Fibroblast of upper back skin (primary cell): ENCODE results near the gene MACC1.
A peak's percentile ranks its signal among the peaks of the same experiment; 100 is the strongest.
"Not testable (repeated sequence)": the region's sequence is repeated elsewhere in the genome, so short reads cannot be mapped to it uniquely, and the experiment has no call there.

Experiments used
- DNase-seq: peaks from one replicate; pipeline ENCODE4 v3.0.0-alpha.2; 2013

MACC1 gene

DNA sequence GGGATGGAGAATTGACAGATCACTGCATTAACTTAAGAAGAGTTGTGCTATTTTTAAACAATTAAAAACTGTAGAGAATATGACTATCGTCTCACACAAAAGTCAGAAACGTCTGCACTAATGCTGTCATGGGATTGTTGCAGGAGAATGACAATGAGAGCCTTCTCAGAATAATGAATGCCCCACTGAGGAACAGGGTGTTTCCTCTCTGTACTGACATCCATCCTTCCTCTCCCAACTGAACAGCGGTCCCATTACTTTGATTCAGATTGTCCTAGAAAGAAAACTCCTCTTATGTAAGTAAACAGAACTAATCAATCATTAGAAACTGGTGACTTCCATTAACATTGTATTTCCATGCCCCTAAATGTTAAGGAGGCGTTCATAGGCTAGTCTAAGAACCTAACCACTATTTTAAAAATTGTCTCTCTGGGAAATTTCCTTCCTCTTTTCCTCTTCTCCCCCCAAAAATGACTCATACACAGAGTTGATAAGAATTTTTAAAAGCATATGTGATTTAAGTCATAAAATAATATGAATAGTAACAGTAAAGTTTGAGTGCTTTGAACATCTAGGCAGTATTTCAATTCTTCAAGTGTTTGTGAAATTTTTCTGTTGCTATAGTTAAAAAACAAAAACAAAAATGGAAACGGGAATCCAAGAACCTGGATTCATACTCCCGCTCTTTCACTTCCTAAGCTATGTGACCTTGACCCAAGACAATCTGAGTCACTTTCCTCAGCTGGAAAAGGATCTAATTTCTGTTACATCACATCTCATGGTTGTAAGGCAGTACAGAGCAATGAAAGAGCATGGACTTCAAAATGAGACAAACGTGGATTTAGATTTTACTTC, 12.7 kb upstream of the MACC1 start:
- DNase-seq = peak; percentile 79

- no peak for DNase-seq
These were observed 11.9 kb upstream of the MACC1 start for GRCh38 chr7:20229081-20229480.

DNA sequence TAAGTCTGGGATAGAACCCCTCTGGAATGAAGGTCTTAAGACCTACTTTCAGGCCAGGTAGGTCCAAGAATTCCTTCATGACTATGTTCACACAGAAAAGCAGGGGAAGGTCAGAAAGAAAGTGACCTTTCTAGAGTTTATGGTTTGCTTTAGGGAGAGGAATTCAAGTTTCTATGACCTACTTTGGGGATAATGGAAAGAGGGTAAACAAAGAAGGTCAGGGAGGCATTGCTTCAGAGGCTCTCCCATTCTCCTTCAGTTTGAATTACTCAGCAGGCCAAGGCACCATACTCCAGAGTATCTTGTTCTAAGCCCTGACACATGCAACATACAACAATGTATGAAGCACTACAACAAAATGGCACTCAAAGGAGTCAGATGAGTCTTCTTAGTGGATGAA, 11.5 kb upstream of the MACC1 start:
- no peak for DNase-seq

- DNase-seq = no peak
These were observed 10.2 kb upstream of the MACC1 start for GRCh38 chr7:20227291-20227795.

DNA sequence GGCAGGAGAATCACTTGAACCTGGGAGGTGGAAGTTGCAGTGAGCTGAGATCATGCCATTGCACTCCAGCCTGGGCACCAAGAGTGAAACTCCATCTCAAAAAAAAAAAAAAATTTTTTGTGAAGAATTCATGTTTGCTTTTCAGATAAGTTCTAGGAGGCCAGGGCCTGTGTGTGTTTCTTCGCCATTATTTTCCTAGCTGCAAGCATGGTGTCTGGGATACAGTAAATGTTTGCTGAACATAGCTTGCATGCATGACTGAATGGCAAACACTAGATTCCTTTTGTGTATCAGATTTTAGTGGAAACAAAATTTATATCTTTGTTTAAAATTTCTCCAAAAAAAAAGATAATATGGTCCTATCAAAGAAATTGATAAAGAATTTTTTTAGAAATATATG, 9.7 kb upstream of the MACC1 start:
- DNase-seq = no peak

GRCh38 chr7:20225384-20225783, 8.2 kb upstream of the MACC1 start:
- DNase-seq = no peak

DNA sequence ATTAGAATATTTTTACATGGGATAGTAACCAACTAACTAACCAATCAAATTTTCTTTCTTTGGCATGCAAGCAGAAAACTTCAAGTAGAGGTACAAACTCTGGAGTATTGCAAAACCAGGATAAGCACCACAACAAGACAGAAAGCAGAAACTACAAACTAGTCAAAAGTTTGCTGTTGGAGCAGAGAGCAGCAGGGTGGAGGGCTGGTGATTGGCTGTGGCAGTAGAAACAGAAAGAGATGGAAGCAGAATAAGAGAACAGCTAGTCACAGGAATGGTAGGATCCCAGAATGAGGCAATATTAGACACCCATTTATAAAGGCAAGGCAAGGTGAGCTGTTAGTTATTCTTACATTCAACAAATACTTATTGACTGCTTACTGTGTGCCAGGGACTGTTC, 6.8 kb upstream of the MACC1 start:
- DNase-seq = no peak

- peak; percentile 79 for DNase-seq
These were observed 6.2 kb upstream of the MACC1 start for GRCh38 chr7:20223356-20223755.

DNA sequence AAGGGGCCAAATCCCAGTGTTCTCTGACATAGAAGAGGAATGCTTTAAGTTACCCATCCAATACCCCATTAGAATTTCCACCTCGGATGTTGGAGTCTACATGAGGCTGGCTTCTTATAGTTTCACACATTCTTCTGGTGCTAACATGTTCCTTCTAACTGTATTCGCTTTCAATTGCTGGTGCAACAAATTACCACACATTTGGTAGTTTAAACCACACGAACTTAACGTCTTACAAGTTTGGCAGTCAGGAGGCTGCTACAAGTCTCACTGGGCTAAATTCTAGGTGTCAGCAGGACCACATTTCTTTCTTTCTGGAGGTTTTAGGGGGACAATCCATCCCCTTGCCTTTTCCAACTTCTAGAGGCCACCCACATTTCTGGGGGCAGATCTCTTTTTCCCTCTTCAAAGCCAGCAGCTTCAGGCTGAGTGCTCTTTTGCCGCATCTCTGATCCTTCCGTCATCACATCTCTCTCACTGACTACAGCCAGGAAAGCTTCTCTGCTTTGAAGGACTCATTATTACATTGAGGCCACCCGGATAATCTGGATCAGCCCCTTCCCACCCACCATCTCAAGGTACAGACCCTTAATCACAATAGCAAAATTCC, 5.1 kb upstream of the MACC1 start:
- DNase-seq = no peak

DNA sequence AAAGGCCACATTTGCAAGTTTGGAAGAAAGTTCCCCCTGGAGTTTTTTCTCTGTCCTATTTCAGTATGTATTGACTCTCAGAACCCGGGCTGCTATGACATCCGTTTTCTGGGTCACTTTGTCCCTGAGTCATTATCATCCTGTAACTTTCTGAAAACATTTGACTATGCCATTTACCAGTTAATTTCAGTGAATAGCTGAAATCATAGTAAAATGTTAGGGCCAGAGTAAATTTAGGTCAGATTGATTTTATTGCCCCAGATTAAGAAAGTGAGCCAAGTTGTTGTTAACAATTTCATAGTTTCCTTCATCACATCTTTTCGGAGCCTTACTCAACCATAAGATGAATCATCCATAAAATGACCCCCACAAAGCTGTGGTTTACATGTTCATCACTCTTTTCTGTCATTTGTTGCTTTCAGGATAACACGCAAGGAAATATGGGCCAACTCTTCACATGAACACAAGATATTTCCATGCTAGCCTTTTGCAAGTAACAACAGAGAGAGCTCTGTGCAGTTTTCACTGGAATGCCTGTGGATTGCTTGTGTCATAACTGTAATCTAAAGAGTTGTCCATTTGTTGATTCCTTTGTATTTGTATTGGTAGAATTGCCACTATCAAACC, 3.9 kb upstream of the MACC1 start:
- DNase-seq = peak; percentile 99

- DNase-seq = no peak
These were observed 3.1 kb upstream of the MACC1 start for GRCh38 chr7:20220293-20220761.

DNA sequence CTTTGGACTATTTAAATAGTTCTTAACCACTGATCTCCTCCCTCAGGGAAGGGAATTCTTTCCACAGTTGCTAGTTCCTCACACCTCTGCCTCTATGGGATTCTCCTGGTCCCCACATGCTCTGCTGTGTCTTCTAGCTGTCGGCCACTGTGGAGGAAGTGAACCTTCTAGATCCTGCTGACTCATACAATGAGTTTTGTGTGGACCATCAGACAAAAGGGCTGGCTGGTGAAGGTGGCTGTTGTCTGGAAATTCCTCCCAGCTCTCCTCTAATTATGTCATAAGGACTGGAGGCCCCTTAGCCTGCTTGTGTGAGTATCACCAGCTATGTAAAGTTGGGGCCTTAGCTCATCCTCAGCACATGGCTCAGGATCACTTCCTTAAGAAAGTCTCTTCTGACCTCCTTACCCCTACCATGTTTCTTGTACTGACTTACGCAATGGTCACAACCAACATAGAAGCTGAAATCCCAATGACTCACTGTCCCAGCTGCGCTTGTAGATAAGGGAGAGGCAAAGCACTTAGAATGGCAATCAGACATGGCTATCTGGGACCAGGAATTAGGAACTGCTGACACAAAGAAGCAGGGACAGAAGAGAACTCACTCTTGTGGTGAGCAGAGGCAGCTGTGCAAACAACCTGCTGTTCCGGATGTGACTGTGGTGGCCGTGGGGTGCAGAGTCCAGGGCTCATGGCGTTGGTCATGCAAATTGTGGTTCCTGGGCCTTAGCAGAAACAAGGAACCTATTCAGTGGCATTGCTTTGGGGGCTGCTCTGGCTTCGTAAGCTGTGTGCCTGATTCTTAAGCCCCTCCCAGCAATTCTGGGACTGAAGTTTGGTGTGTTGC, 2.5 kb upstream of the MACC1 start:
- DNase-seq = peak; percentile 80

DNA sequence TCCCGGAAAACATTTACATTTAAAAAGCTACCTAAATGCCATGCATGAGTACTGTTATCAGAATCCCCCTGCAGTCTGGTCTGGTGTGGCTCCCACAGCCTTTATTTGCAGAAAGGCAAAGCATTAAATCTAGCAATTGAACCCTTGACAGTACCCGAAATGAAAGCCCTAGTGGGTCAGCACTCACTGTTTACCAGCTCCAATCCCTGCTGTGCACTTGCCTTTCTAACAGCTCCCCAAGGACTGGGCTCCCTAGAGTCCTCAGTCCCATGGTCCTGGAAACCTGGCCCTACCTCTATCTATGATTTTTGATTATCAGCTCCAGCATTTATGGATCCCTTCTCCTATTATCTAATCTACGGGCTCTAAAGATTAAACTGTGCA, 1.9 kb upstream of the MACC1 start:
- DNase-seq = no peak

DNA sequence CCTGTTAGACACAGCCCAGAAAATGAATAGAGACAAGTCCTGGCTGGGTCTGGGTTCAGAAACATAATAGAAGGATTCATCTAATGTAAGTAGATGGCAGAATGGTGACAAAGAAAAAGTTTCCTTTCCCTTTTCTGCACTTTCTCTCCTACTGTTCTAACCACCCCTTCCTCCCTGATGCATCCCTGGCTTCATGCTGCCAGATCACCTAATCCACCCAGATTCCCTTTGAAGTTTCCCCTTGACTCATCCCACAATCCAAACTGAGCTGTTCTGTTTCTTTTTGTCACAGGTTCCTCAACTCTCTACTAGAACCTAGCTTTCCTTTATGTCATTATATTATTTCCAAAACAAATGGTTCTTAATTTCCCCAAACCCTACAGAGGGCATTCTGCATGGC, 1.1 kb upstream of the MACC1 start:
- no peak for DNase-seq

DNA sequence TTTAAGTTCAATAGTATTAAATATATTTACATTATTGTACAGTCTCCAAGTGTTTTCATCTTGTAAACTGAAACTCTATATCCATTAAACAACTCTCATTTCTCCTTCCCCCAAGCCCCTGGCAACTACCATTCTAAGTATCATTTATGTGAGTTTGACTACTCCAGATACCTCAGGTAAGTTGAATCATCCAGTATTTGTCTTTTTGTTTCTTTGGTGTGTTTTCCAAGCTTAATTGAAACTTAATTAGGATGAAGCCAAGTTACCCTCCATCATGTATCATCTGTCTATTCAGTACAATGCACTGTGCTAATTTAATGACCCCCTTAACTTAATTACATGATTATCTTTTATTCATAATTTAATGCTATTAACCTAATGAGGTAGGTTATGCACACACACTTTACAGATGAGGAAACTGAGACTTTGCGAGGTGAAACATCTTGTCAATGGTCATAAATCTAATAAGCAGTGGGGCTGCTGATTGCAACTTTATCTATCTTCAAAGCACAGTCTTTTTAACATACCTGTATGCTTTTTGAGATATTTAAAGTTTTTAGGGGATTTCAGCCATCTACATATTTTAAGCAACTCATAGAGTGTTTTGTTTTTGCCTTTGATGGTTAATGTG, 663 bp downstream of the MACC1 start:
- DNase-seq = no peak

- DNase-seq = no peak
These were observed 2.1 kb downstream of the MACC1 start for GRCh38 chr7:20214921-20215669.

- DNase-seq = no peak
These were observed 3.1 kb downstream of the MACC1 start for GRCh38 chr7:20214132-20214531.

GRCh38 chr7:20213378-20213777, 3.8 kb downstream of the MACC1 start:
- DNase-seq = no peak

DNA sequence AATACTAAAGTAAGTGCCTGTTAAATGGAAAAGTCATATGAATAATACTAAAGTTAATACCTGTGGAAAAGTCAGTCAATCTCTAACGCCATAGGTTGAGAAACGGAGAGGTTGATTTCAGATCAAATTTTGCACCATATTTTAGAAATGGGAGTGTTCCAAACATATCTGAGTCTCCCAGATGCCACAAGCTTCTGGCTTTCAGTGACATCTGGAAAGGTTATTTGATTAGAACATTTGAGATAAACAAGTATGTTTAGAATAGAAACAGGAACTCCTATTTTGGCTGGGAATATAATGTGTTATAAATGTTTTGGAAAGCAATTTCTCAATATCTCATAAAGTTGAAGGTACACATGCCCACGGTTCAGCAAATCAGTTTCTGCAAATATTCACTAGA, 5.8 kb downstream of the MACC1 start:
- no peak for DNase-seq

GRCh38 chr7:20208651-20209307, 8.4 kb downstream of the MACC1 start:
- DNase-seq = no peak

- DNase-seq = not testable (repeated sequence)
These were observed 9.4 kb downstream of the MACC1 start for GRCh38 chr7:20207811-20208210.
